GM18907 (cell line): ENCODE data around the gene WDFY4.

Experiments
- ATAC-seq: cut with Tn5 transposase; IDR thresholded peaks from one replicate; pipeline ENCODE4 v1.9.1; 2021; ENCODE audit warnings: mild to moderate bottlenecking, moderate library complexity; ENCODE audit not compliant: unreplicated experiment

Gene WDFY4

DNA sequence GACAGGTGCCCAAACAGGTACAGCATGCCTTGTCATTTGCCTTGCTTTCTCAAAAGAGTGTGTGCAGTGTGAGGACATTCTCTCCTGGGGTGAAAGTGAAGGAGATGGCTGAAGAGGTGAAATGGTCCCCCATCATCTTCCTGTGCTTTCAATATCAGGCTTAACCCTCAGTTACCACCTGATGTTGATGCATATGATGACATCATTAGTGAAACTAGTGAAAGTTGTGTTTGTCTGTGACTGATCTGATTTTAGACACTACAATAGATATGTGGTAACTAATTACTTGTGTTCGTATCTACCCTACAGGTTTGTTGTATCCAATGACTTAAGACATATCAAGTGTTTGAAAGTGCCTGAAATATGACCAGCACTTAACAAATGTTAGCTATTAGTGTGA, 279.4 kb downstream of the WDFY4 start:
- ATAC-seq, result no peak

DNA sequence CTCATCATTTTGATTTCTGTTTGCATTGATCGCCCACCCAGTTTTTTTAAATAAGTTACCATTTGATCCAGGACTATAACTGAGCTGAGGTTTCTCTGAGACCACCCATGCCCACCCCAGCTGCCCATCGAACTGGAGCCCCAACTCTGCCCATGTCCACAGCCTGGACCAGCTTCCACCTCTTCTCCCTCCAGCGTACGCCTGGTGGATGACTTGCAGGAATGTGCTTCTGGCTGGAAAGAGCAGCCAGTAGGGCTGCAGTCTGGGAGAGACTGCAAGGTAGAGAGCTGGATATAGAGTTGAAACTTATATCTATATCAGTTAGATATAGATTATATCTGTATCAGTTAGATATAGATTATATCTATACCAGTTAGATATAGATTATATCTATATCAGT, 280.8 kb downstream of the WDFY4 start:
- ATAC-seq, result no peak

DNA sequence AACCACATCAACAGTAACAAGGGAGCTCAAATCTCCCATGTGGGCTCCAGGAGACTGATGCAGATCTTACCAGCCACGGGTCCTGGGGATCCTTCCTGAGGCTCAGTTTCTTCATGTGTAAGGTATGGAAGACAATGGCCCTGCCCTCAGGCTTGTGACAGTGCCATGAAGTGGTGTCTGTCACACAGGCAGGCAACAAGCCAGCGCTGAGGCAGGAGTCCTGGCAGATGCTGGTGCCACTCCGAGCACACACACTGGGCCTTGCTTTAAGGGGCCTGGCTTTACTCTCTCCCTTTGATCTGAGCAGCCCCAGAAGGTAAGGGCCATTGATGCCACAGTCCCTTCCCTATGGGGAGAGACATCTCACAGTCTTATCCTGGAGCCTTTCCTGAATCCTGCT, 283.4 kb downstream of the WDFY4 start:
- no peak for ATAC-seq

- no peak for ATAC-seq
Measured at GRCh38 chr10:48970046-48970445, 285.4 kb downstream of the WDFY4 start.

DNA sequence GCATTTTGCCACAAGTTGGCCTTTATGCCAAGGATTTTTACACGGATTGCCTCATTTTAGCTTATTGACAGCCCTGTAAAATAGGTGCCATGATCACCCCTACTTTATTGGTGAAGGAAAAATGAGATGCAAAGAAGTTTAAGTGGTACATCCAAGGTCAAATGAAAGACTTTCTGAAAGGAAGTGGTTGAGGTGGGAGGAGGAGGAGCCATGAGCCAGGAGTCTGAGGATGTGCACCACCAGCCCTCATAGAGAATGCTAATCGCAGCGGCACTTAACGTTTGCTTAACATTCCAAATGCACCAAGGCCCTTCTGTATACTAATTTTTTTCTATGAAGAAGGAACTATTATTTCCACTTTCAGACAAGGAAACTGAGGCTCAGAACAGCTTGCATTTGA, 286.0 kb downstream of the WDFY4 start:
- ATAC-seq, result no peak

DNA sequence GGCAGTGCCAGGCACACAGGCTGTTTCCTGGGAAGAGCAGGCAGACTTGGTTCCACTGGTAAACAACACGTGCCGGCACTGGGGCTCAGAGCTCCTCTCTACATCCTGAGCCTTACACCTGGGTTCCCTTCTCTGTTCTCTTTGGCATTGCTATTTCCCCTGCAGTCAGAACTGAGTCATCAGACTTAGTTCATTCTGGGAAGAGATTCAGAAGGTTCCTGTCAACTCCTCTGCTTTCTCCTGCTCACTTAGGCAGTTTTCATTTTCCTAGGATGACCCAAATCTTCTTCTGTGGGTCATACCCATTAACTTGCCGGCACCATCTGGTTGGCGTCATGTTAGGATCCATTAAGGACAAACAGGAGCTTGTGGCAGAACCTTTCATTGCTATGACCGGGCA, 288.4 kb downstream of the WDFY4 start:
- ATAC-seq, result no peak

GRCh38 chr10:48974510-48975156, 290.0 kb downstream of the WDFY4 start:
- no peak for ATAC-seq

- ATAC-seq, result no peak
Measured at GRCh38 chr10:48976196-48976595, 291.5 kb downstream of the WDFY4 start.

GRCh38 chr10:48978318-48978717, 293.6 kb downstream of the WDFY4 start:
- ATAC-seq, result no peak

DNA sequence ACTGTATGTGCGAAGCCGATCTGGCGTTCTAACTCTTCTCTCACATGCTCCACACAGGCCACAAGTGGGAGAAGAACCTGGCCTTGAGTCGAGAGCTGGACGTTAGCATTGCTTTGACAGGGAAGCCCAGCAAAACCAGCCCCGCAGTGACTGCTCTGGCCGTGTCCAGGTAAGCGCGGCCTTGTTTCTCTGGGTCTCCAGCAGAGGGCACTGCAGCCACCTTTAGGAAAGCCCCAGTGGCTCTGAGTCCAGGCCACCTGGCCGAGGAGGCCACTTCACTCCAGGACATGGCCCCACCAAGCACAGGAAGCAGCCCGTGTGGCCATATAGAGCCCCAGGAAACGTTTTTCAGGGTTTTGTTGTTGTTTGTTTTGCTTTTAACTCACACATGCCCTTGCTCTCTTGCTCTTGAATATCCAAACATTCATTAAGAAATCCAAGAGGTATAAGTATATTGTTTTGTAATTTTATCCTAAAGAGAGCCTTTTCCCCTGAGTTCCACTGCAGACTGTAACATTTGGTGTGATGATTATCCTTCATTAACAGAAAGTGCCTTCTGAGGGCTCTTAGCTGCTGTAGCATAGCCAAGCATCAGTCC, 296.7 kb downstream of the WDFY4 start:
- ATAC-seq, result no peak

DNA sequence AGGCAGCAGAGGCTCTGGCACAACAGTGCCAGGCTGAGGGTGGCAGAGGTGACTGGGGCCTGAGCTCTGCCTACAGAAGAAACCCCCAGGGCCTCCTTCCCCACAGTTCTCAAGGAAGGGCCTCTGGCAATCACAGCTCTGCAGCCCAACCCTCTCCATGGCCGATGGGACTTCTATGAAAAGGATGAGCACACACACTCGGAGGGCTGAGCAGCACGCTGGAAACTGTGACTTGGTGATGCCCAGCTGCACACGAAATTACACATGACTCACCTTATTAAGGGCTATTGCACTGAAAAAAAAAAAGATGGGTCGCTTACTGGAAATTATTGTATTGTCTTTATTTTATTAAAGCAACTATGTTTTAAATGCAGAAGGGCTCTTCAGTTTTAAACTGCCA, 297.9 kb downstream of the WDFY4 start:
- no peak for ATAC-seq

- no peak for ATAC-seq
Measured at GRCh38 chr10:48983648-48984351, 299.1 kb downstream of the WDFY4 start.

DNA sequence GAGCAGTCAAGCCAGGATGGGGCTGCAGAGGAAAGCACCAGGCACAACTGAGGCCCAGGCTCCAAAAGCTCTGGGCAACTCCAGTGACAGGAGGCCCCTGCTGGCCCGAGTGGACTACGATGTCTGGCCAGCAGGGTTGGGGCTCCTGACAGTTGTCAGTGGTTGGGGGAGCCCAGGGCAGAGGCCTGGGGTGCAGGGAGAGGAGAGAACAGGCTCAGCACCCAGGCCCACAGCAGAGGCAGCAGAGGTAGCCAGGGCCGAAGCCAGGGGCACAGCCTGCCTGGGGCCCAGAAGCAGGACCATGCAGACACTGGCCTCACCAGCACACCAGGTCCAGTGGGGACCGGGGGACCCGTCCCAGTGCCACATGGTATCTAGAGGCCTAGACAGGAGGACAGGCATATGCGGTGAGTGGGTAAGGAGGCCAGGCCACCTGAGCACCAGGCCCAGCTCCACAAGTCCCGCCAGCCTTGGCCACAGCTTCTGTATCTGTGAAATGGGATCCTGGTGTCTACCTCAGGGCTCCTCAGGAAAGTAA, 301.0 kb downstream of the WDFY4 start:
- ATAC-seq, result no peak

- ATAC-seq, result no peak
Measured at GRCh38 chr10:48990226-48990625, 305.6 kb downstream of the WDFY4 start.

DNA sequence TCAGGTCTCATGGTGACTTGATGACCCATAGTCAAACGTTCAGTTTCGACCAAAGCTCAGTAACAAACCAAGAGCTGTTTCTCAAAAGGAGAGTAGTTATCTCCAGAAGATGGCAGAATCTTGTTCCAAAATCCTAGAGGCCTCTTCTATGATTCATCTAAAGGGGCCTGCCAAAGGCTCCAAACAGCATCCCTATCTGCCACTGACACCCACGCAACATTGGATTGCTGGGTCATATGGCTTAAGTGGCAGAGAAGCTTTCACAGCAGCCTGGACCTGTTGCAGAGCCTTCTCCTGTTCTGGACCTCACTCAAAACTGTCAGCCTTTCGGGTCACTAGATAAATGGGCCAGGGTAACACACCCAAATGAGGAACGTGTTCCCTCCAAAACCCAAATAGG, 309.0 kb downstream of the WDFY4 start:
- no peak for ATAC-seq

DNA sequence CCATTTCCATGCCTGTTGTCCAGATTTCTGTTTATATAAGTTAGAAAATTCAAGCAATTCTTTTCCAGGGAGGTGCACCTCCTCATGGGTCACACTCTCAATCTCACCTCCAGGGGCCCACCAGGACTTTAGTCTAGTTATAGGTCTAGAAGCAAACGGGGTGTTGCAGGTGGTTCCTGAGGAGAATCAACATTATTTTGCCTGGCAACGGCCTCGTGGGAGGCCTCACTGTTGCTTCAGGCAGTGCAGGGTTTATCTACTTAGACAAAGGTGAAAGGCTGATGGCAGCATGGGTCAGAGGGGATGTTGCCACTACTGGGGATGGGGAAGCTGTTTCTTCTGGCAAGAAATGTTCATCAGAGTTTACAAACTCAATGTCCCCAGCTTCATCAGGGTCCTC, 311.7 kb downstream of the WDFY4 start:
- ATAC-seq, result no peak

- no peak for ATAC-seq
Measured at GRCh38 chr10:48999346-48999745, 314.7 kb downstream of the WDFY4 start.

DNA sequence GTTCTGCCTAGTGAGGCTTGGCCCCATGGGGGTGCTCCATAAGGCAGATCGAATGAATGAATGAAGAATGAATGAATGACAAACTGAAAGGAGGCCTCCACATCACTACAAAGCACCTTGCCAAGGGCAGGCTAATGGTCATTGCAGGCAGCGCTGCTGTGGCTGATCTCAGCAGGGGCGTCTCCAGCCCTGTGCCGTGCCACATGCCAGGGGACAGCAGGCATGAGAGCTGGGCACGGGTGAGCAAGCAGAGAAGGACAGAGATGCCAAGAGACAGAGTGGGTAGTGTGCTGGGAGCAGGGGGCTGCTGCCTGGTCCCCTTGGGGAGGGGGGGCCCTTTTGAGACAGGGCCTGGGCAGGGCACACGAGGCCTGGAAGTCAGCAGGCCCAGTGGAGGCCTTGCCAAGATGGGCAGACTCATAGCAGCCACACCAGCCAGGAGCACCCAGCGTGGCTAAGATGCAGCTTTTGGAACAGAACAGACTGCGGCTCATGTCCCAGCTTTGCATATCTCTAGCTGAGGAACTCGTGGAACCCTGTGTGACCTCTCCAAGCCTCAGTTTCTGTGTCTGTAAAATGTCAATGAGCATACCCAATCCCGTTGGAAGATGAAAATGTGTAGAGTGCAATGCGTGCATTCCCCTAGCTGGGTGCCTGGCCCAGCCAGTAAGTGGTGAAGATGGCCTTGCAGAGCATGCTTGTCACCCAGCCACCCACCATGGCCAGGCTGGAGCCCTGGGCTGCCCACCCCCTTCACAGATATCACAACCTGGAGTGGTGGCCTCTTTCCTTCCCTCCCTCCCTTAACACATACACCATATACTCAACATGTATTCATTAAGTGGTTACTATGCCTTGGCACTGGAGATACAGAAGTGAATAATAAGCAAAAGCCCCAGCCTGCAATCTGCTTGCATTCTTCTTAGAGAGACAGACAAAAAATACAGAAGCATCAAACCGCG, 316.0 kb downstream of the WDFY4 start:
- ATAC-seq, result no peak

DNA sequence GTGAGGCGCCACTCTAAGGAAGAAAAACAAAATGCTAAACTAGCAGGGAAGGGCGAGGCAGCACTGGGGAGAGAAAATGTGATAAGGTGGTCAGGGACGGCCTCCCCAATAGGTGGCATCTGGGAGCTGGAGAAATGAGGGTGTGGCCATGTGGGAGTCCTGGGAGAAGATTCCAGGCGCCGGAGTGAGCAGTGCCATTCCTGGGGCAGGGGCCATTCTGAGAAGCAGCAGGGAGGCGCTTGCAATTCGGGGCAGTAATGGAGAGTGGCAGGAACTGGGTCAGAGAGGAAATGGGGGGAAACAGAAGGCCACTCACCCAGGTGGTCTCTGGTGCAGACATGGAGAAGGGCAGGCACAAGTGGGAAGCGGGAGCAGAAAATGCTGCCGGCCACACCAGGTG, 316.7 kb downstream of the WDFY4 start:
- no peak for ATAC-seq

GRCh38 chr10:49001870-49002672, 317.4 kb downstream of the WDFY4 start:
- no peak for ATAC-seq
